SJCRH30 (cell line): ENCODE results near the gene LGR5. TPM values are rescaled to one million over a fixed set of nuclear protein-coding genes. Genes with fewer than 3 reads are reported as not detected.

ENCODE experiments used
- DNase-seq, 2 experiments: peaks; one replicate each; pipeline ENCODE4 v3.0.0-alpha.2; 2015 to 2020
- H3K27ac ChIP-seq: fragments of 250-450 bp; sonication (Bioruptor Pico); 2 replicates; pipeline ENCODE4 v1.5.1; 2020; ENCODE audit warnings: mild to moderate bottlenecking, moderate library complexity
- H3K27me3 ChIP-seq: fragments of 250-450 bp; sonication (Bioruptor Pico); 2 replicates; pipeline ENCODE4 v1.5.1; 2020; ENCODE audit warnings: mild to moderate bottlenecking, moderate library complexity
- H3K36me3 ChIP-seq: fragments of 250-450 bp; sonication (Bioruptor Pico); 2 replicates; pipeline ENCODE4 v1.5.1; 2020; ENCODE audit warnings: mild to moderate bottlenecking, moderate library complexity
- H3K4me1 ChIP-seq: fragments of 250-450 bp; sonication (Bioruptor Pico); 2 replicates; pipeline ENCODE4 v1.5.1; 2020; ENCODE audit warnings: mild to moderate bottlenecking, moderate library complexity
- H3K4me3 ChIP-seq: fragments of 250-450 bp; sonication (Bioruptor Pico); 2 replicates; pipeline ENCODE4 v1.5.1; 2020; ENCODE audit warnings: mild to moderate bottlenecking, moderate library complexity
- H3K9me3 ChIP-seq: fragments of 250-450 bp; sonication (Bioruptor Pico); replicated peaks from 2 replicates; pipeline ENCODE4 v1.5.1; 2020; ENCODE audit warnings: mild to moderate bottlenecking, moderate library complexity
- total RNA-seq: library from RNA; depleted of rRNA; stranded (reverse); fragments of >200 nt; shearing (Covaris generic); gene quantifications from 2 replicates; pipeline ENCODE4 v1.2.3, GENCODE V29; 2014; rRNA removed

The LGR5 gene, protein sequence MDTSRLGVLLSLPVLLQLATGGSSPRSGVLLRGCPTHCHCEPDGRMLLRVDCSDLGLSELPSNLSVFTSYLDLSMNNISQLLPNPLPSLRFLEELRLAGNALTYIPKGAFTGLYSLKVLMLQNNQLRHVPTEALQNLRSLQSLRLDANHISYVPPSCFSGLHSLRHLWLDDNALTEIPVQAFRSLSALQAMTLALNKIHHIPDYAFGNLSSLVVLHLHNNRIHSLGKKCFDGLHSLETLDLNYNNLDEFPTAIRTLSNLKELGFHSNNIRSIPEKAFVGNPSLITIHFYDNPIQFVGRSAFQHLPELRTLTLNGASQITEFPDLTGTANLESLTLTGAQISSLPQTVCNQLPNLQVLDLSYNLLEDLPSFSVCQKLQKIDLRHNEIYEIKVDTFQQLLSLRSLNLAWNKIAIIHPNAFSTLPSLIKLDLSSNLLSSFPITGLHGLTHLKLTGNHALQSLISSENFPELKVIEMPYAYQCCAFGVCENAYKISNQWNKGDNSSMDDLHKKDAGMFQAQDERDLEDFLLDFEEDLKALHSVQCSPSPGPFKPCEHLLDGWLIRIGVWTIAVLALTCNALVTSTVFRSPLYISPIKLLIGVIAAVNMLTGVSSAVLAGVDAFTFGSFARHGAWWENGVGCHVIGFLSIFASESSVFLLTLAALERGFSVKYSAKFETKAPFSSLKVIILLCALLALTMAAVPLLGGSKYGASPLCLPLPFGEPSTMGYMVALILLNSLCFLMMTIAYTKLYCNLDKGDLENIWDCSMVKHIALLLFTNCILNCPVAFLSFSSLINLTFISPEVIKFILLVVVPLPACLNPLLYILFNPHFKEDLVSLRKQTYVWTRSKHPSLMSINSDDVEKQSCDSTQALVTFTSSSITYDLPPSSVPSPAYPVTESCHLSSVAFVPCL
- total RNA-seq = 5.1 and 6.4 TPM in 2 replicates

DNA sequence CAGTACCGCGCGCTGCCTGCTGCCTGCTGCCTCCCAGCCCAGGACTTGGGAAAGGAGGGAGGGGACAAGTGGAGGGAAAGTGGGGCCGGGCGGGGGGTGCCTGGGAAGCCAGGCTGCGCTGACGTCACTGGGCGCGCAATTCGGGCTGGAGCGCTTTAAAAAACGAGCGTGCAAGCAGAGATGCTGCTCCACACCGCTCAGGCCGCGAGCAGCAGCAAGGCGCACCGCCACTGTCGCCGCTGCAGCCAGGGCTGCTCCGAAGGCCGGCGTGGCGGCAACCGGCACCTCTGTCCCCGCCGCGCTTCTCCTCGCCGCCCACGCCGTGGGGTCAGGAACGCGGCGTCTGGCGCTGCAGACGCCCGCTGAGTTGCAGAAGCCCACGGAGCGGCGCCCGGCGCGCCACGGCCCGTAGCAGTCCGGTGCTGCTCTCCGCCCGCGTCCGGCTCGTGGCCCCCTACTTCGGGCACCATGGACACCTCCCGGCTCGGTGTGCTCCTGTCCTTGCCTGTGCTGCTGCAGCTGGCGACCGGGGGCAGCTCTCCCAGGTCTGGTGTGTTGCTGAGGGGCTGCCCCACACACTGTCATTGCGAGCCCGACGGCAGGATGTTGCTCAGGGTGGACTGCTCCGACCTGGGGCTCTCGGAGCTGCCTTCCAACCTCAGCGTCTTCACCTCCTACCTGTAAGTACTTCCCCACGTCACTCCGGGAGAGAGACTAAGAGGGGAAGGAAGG is at the start of gene LGR5:
Gene LGR5 (plus strand): TSS at position 186 of the 732 bp plus-strand sequence. CDS start 283 bp downstream, at position 469.
- no peaks in the 10 kb centered on the region for H3K4me1 ChIP-seq
- no peaks in the 10 kb centered on the region for H3K27me3 ChIP-seq
- peak within 1 kb of the TSS; percentile 13 for H3K27ac ChIP-seq
- peak; percentile 72 to 80 for DNase-seq
- H3K36me3 ChIP-seq = no peaks in the 10 kb centered on the region
- H3K9me3 ChIP-seq = peaks cover 14% of the 10 kb centered on the region; the same call in 1 of the 2 replicates
- H3K4me3 ChIP-seq = peak within 1 kb of the TSS; percentile 72

DNA sequence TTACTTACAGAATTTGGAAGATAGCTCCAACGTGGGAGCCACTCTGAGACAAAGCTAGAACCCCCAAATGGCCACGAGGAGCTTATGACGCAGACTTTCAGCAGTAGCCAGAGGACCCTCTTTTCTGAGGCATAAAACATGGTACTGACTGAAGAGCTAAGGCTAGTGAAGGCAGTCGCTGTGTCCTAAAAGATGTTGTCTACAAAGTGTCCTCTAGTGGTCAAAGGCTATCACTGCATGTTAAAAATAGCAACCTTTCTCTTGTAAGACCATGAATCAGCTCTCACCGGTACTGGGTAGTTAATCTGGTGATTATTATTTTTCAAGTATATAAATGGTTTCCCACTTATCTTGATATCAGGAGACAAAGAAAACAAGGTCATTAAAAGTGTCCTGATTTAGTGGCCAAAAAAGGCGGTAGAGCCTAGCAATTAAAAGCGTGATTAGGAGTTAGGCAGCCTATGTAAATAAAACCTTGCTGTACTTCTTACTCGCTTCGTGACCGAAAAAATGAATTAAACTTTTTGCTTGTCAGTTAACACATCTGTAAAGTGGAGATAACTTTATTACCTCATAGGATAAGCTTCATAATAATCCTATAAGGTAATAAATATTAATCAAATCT is 47.0 kb upstream of the LGR5 start:
- DNase-seq = peak; percentile 18 to 74
- Histone ChIP-seq H3K36me3 (no peaks in the 10 kb centered on the region), H3K9me3 (no peaks in the 10 kb centered on the region), H3K4me3 (no peak overlapping the region), H3K27ac (no peak overlapping the region), H3K27me3 (no peaks in the 10 kb centered on the region), H3K4me1 (no peaks in the 10 kb centered on the region)

DNA sequence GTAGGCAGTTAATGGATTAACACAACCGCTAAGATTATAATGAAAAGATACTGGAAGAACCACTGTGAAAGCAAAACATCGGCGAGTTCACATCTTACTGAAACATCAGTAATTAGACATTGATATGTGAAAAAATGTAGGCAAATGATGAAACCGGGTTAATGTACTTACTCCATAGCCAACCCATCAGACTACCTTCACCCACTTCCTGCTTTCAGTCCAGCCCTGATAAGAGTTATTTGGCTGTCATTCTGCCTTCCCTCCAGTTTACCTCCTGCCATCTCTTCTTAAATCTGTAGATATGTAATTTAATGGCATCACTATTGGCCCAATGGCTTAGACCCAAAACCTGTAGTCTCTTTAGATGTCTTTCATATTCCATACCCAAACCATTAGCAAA is 46.0 kb upstream of the LGR5 start:
- H3K9me3 ChIP-seq = no peaks in the 10 kb centered on the region
- no peaks in the 10 kb centered on the region for H3K27me3 ChIP-seq
- DNase-seq = no peak
- H3K4me3 ChIP-seq = no peak overlapping the region
- H3K27ac ChIP-seq = no peak overlapping the region
- no peaks in the 10 kb centered on the region for H3K4me1 ChIP-seq
- H3K36me3 ChIP-seq = no peaks in the 10 kb centered on the region

DNA sequence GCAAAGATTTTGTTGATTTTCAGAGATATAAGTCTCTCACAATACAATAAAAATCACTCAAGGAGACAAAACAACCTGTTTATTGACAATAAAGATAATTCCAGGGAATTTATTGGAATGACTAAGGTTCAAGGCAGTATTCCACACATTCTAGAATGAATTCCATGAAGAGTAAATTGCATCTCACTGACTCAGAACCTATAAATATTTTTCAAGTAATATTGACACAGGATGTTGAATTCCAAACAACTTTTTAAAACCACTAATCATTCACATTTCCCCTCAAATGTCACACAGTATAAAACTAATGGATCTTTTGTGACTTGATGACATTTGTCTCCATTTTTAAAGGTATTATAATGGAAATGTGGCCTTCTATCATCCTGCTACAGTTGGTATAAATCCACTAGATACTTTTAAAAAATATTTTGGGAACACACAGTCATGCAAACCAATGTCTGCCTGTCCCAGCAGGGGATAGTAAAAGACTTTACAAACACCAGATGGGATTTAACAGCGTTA is 42.1 kb upstream of the LGR5 start:
- no peaks in the 10 kb centered on the region for H3K36me3 ChIP-seq
- no peaks in the 10 kb centered on the region for H3K4me1 ChIP-seq
- DNase-seq = no peak
- H3K9me3 ChIP-seq = no peaks in the 10 kb centered on the region
- no peak overlapping the region for H3K27ac ChIP-seq
- H3K27me3 ChIP-seq = no peaks in the 10 kb centered on the region
- no peak overlapping the region for H3K4me3 ChIP-seq

DNA sequence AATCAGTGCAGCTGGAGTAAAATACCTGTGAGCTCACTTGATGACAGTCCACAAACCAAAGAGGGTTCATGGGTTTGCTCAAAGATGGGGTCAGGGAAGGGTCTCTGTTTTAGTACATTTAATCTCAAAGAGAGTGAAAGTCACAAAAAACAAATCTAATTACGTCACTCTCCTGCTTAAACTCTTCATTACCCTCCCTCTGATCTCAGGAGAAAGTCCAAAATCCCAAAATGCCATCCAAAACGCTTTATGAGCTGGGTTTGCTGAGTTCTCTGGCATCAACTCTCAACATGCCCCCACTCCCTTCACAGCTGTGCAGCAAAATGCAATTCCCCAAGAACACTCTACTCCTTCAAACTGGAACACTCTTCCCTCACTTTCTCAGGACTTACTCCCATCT is 40.4 kb upstream of the LGR5 start:
- Histone ChIP-seq H3K9me3 (no peaks in the 10 kb centered on the region), H3K4me1 (no peaks in the 10 kb centered on the region), H3K27me3 (no peaks in the 10 kb centered on the region), H3K36me3 (no peaks in the 10 kb centered on the region), H3K27ac (no peak overlapping the region), H3K4me3 (no peak overlapping the region)
- DNase-seq = no peak

DNA sequence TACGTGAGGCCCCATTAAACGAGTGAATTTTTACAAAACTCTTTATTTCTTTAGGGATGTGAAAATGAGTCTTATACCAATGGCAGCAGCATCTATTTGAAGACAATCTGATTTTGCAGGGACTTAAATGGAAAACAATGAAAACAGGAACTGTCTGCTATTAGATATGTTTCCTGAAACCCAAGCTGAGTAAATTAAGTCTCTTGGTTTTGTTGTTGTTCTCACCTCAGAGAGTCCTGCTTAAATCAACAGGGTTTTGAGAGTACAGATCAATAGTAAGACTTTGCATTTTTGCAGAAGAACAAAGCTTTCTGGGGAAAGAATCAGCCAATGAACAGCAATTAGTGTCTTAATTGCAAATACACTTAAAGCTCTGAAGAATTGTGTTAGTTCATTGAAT is 39.1 kb upstream of the LGR5 start:
- Histone ChIP-seq H3K27ac (no peak overlapping the region), H3K27me3 (no peaks in the 10 kb centered on the region), H3K36me3 (no peaks in the 10 kb centered on the region), H3K4me3 (no peak overlapping the region), H3K4me1 (no peaks in the 10 kb centered on the region), H3K9me3 (0 out of 2 replicates have a peak, but pooled peaks cover 2% of the 10 kb centered on the region)
- no peak for DNase-seq

DNA sequence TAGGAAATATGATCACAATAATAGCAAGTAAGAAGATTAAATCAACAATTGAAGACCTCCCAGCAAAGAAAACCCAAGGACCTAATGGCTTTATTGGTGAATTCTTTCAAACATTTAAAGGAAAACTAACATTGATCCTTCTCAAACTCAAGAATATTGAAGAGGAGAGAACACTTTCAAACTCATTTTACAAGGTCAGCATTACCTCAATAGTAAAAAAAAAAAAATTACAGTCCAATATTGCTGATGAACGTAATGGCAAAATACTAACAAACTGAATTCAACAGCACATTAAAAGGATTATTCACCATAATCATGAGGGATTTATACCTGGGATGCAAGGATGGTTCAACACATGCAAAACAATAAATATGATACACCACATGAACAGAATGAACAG is 33.7 kb upstream of the LGR5 start:
- H3K27ac ChIP-seq = no peak overlapping the region
- H3K27me3 ChIP-seq = no peaks in the 10 kb centered on the region
- no peak overlapping the region for H3K4me3 ChIP-seq
- H3K9me3 ChIP-seq = peaks cover 2% of the 10 kb centered on the region; the same call in 1 of the 2 replicates
- H3K4me1 ChIP-seq = no peaks in the 10 kb centered on the region
- no peaks in the 10 kb centered on the region for H3K36me3 ChIP-seq
- DNase-seq = no peak

DNA sequence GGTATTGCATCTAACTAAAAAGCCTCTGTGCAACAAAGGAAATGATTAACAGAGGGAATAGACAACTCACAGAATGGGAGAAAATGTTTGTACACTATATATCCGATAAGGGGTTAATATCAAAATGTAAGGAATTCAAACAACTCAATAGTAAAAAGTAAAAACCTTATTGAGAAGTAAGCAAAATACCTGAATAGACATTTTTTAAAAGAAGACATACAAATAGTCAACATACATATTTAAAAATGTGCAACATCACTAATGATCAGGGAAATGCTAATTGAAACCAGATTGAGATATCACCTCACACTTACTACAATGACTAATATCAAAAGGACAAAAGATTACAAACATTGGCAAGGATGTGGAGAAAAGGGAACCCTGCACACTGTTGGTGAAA is 31.9 kb upstream of the LGR5 start:
- Histone ChIP-seq H3K27me3 (no peaks in the 10 kb centered on the region), H3K4me3 (no peak overlapping the region), H3K9me3 (peaks cover 2% of the 10 kb centered on the region; the same call in 1 of the 2 replicates), H3K36me3 (no peaks in the 10 kb centered on the region), H3K4me1 (no peaks in the 10 kb centered on the region), H3K27ac (no peak overlapping the region)
- DNase-seq = no peak

DNA sequence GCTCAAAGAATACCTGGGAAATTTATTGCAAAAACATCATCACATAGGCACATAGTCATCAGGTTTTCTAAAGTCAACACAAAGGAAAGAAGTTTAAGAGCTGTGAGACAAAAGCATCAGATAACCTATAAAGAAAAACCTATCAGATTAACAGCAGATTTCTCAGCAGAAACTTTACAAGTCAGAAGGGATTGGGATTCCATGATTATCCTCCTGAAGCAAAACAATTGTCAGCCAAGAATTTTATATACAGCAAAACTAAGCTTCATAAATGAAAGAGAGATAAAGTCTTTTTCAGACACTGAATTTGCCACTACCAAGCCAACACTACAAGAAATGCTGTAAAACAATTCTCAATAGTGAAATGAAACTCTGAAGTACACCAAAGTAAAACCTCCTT is 28.8 kb upstream of the LGR5 start:
- no peaks in the 10 kb centered on the region for H3K36me3 ChIP-seq
- DNase-seq = no peak
- H3K4me1 ChIP-seq = no peaks in the 10 kb centered on the region
- no peaks in the 10 kb centered on the region; the same call in 1 of the 2 replicates for H3K9me3 ChIP-seq
- no peak overlapping the region for H3K27ac ChIP-seq
- H3K27me3 ChIP-seq = no peaks in the 10 kb centered on the region
- H3K4me3 ChIP-seq = no peak overlapping the region

DNA sequence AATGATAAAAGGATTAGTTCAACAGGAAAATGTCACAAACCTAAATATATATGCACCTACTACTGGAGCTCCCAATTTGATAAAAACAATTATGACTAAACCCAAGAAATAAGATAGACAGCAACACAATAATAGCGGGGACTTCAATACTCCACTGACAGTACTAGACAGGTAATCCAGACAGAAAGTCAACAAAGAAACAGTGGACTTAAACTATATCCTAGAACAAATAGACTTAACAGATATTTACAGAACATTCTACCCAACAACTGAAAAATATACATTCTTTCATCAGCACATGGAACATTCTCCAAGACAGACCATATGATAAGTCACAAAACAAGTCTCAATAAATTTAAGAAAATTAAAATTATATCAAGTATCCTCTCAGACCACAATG is 28.0 kb upstream of the LGR5 start:
- Histone ChIP-seq H3K27me3 (no peaks in the 10 kb centered on the region), H3K9me3 (no peaks in the 10 kb centered on the region; the same call in 1 of the 2 replicates), H3K36me3 (no peaks in the 10 kb centered on the region), H3K4me1 (peaks cover 3% of the 10 kb centered on the region), H3K27ac (no peak overlapping the region), H3K4me3 (no peak overlapping the region)
- no peak for DNase-seq

DNA sequence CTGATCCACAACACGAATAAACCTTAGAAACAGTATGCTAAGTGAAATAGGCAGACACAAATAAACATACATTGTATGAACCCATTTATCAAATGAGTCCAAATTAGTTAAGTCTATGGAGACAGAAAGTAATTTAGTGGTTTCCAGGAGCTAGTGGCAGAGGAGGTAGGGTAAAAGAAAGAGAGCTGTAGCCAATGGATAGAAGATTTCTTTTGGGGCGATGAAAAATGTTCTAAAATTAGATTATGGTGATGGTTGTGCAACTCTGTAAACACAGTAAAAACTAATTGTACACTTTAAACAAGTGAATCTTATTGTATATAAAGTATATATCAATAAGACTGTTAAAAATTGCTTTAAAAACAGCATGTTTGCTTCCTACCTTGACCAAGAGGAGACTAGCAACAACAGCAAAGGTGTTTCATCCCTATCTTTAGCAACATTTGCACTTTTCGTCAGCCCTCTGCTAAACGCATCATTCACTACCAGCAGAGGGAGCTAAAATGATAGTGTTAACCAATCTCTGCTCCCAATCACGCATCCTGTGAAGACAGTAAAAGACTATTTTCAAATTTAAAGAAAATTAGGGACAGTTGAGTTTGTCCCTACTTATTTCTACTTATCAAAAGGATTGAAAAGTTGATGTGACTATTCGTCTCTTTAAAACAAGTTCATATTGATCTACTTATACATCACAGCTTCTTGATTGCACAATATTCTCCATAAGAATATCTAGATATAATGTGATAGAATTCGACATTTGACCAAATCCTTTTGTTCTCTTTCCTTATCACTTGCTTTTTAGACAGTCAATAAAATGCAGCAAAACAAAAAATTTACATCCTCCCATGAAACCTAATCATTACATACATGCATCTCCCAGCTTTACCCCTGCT is 24.0 kb upstream of the LGR5 start:
- H3K27ac ChIP-seq = no peak overlapping the region
- no peaks in the 10 kb centered on the region for H3K27me3 ChIP-seq
- H3K36me3 ChIP-seq = no peaks in the 10 kb centered on the region; the same call in 1 of the 2 replicates
- no peaks in the 10 kb centered on the region for H3K9me3 ChIP-seq
- H3K4me3 ChIP-seq = no peak overlapping the region
- DNase-seq = peak in 1 of 2 experiments; percentile 80
- H3K4me1 ChIP-seq = peaks cover 14% of the 10 kb centered on the region

DNA sequence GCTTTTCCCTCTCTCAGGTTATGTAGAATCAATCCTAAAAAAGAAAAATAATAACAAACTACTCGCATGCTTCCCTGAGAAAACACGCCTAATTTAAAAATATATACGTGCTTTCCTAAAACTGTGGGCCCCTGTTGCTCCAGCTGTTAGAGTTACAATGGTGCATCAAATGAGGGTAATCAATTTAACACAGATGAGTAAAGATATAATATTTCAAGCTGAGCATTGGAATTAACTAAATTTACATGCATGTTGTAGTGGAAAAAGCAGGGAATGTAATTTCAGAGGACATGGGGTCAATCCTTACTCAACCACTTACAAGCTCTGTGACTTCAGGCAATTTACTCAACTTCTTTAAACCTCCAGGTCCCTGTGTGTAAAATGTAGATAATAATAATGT is 22.4 kb upstream of the LGR5 start:
- Histone ChIP-seq H3K27me3 (no peaks in the 10 kb centered on the region), H3K27ac (peak overlapping the region; percentile 84)
- DNase-seq = peak in 1 of 2 experiments; percentile 61

DNA sequence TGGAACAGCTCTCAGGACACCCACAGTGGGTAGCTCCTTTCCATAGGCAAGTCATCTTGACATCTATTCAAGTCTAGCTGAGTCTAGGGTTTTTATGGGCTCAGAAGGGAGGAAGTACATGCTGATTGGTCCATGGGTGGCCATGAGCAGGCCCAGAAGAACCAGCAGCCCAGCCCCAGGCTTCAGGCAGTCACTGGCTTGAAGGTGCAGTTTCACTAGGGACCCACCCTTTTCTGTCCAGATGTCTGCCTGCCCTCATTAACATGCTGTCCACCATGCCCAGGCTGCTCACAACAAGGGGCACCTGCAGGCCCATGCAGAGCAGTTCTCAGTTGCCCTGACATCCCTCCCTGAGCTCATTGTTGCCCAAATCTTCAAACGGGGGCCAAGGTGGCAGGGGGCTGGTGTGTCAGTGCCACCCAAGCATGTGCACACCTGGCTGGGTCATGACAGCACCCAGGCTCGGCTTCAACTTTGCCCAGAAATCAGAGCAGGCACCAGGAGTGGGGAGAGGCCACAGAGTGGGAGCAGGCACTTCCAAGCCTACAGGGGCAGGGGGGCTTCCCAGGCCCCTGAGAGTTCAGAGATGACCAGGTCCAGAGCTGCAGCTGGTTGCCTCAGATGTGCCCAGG is 18.7 kb upstream of the LGR5 start:
- no peak overlapping the region for H3K4me3 ChIP-seq
- no peaks in the 10 kb centered on the region for H3K27me3 ChIP-seq
- H3K36me3 ChIP-seq = no peaks in the 10 kb centered on the region; the same call in 1 of the 2 replicates
- H3K9me3 ChIP-seq = no peaks in the 10 kb centered on the region
- DNase-seq = no peak
- peaks cover 14% of the 10 kb centered on the region for H3K4me1 ChIP-seq
- H3K27ac ChIP-seq = no peak overlapping the region

More for the DNA sequence above, 22.4 kb upstream of the LGR5 start:
- Histone ChIP-seq H3K4me3 (no peak overlapping the region), H3K4me1 (peaks cover 14% of the 10 kb centered on the region), H3K36me3 (no peaks in the 10 kb centered on the region; the same call in 1 of the 2 replicates), H3K9me3 (no peaks in the 10 kb centered on the region)
